Keratinocyte (primary cell): ENCODE measurements around the gene OR1A1. TPM values are rescaled to one million over a fixed set of nuclear protein-coding genes. Genes with fewer than 3 reads are reported as not detected.

ENCODE experiments used
- DNase-seq: peaks from one replicate; pipeline ENCODE4 v3.0.0-alpha.2; 2011; ENCODE audit warnings: low read depth, missing footprints, low spot score
- FAIRE-seq: peaks from 2 replicates; lab custom pipeline; 2011; peaks lifted over from hg19 to GRCh38; lab: Jason Lieb, UNC
- H2AFZ ChIP-seq: 2 replicates; pipeline ENCODE4 v1.6.0; 2012; ENCODE audit warnings: low read length, control low read depth, inconsistent platforms; ENCODE audit not compliant: control insufficient read depth
- H3K27ac ChIP-seq: 2 replicates; pipeline ENCODE4 v1.5.1; 2011; ENCODE audit warnings: low read length; ENCODE audit not compliant: control insufficient read depth, insufficient read depth
- H3K27me3 ChIP-seq: 3 replicates; pipeline ENCODE4 v1.6.0; 2011; ENCODE audit warnings: low read length; ENCODE audit not compliant: control insufficient read depth, insufficient read depth; ENCODE audit errors: extremely low read depth
- H3K36me3 ChIP-seq, 2 experiments: 2 replicates in 1 of 2; 3 replicates in 1 of 2; pipeline ENCODE4 v1.5.1; 2011; ENCODE audit warnings: low read length in 2 of 2, mild to moderate bottlenecking in 1 of 2; ENCODE audit not compliant: control insufficient read depth in 2 of 2, insufficient read depth in 2 of 2; ENCODE audit errors: extremely low read depth in 1 of 2
- H3K4me1 ChIP-seq: 3 replicates; pipeline ENCODE4 v1.5.1; 2011; ENCODE audit warnings: low read length; ENCODE audit not compliant: control insufficient read depth, insufficient read depth; ENCODE audit errors: extremely low read depth
- H3K4me2 ChIP-seq: 3 replicates; pipeline ENCODE4 v1.6.0; 2011; ENCODE audit warnings: low read depth, low read length; ENCODE audit not compliant: control insufficient read depth, insufficient read depth; ENCODE audit errors: extremely low read depth
- H3K4me3 ChIP-seq, 3 experiments: fragments of 200-600 bp in 1 of 3; sonication (generic) in 1 of 3; 2 replicates in 2 of 3; 3 replicates in 1 of 3; pipeline ENCODE4 v1.5.1; 2011 to 2016; ENCODE audit warnings: low read length in 3 of 3, mild to moderate bottlenecking in 3 of 3, control low read depth in 2 of 3, inconsistent platforms in 1 of 3, low read depth in 1 of 3, mixed read lengths in 1 of 3, mixed run types in 1 of 3, moderate library complexity in 1 of 3; ENCODE audit not compliant: control insufficient read depth in 2 of 3, insufficient read depth in 2 of 3; ENCODE audit errors: extremely low read depth in 1 of 3
- H3K79me2 ChIP-seq: 2 replicates; pipeline ENCODE4 v1.6.0; 2012; ENCODE audit warnings: low read length; ENCODE audit not compliant: control insufficient read depth, insufficient read depth
- H3K9ac ChIP-seq: 3 replicates; pipeline ENCODE4 v1.6.0; 2011; ENCODE audit warnings: low read length; ENCODE audit not compliant: control insufficient read depth, insufficient read depth; ENCODE audit errors: extremely low read depth
- H3K9me1 ChIP-seq: 3 replicates; pipeline ENCODE4 v1.6.0; 2011; ENCODE audit warnings: low read length; ENCODE audit not compliant: control insufficient read depth, insufficient read depth; ENCODE audit errors: extremely low read depth
- H3K9me3 ChIP-seq: 2 replicates; pipeline ENCODE4 v1.5.1; 2012; ENCODE audit warnings: low read depth, low read length; ENCODE audit not compliant: control insufficient read depth
- H4K20me1 ChIP-seq: 3 replicates; pipeline ENCODE4 v1.6.0; 2011; ENCODE audit warnings: low read length; ENCODE audit not compliant: control insufficient read depth, insufficient read depth; ENCODE audit errors: extremely low read depth
- EZH2 ChIP-seq: IDR thresholded peaks from one replicate; pipeline ENCODE4 v1.6.1; 2012; ENCODE audit warnings: inconsistent platforms, mild to moderate bottlenecking, low read length, moderate library complexity
- dilution Hi-C: fragments of 300-500 bp; cut with MboI; formaldehyde crosslinking; loops from one replicate; pipeline ENCODE4 v1.7.0; 2020; ENCODE audit warnings: low sequenced_read_pairs; ENCODE audit not compliant: extremely low pct_ligation_motif_present
- polyA plus RNA-seq, 5 experiments: library from polyadenylated mRNA; depleted of rRNA in 3 of 5; stranded (reverse) in 3 of 5; stranded (forward) in 1 of 5; unstranded in 1 of 5; fragments of >200 nt; gene quantifications; 1 replicate in 1 of 5; 2 replicates in 3 of 5; 3 replicates in 1 of 5; pipeline versions ENCODE4 v1.2.1 to v1.2.3, GENCODE V29; 2011 to 2012; ENCODE audit warnings: missing spikeins in 2 of 5, low read depth in 1 of 5, low replicate concordance in 1 of 5
- TF ChIP-seq, protein P1 (sequence below), 3 experiments: IDR thresholded peaks in 1 of 3; conservative IDR thresholded peaks in 1 of 3; optimal IDR thresholded peaks in 1 of 3; 2 replicates in 2 of 3; 3 replicates in 1 of 3; pipeline versions ENCODE3 to v1.5.1; 2011; ENCODE audit warnings: low read length in 3 of 3, mild to moderate bottlenecking in 3 of 3, moderate library complexity in 2 of 3, control low read depth in 1 of 3, inconsistent platforms in 1 of 3; ENCODE audit not compliant: insufficient read depth in 2 of 3; ENCODE audit errors: extremely low read depth in 1 of 3

The OR1A1 gene
- polyA plus RNA-seq, 1 donor (not counting 4 experiments of a cell fraction or from before 2014, with no cell fraction given): not detected

DNA sequence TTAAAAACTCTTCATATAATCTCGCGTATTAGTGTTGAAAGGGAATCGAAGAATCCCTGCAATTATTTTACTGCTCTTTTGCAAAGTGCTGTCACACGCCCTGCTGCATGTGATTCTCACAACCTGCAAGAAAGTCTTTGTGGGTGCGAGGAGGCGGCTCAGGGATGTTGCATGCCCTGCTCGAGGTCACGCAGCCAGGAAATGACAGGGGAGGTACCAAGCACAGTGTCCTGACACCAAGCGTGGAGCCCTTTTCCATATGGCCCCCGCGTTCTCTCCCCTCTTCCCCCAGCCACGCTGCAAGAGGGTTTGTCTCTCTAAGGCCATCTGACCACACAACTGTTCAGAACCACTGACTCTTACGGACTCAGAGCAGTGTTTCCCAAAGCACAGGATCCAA lies 53.1 kb downstream of the OR1A1 start:
- Histone ChIP-seq H2AFZ (no peak overlapping the region), H3K27ac (no peak overlapping the region), H3K4me2 (no peak overlapping the region), H3K4me3 (no peak overlapping the region), H3K4me1 (no peaks in the 10 kb centered on the region), H3K9ac (no peak overlapping the region), H3K36me3 (no peaks in the 10 kb centered on the region), H3K9me1 (no peaks in the 10 kb centered on the region), H4K20me1 (no peaks in the 10 kb centered on the region), H3K9me3 (no peaks in the 10 kb centered on the region), H3K27me3 (no peaks in the 10 kb centered on the region), H3K79me2 (no peaks in the 10 kb centered on the region)
- TF ChIP-seq EZH2: no peak
- TF ChIP-seq, protein P1, sequence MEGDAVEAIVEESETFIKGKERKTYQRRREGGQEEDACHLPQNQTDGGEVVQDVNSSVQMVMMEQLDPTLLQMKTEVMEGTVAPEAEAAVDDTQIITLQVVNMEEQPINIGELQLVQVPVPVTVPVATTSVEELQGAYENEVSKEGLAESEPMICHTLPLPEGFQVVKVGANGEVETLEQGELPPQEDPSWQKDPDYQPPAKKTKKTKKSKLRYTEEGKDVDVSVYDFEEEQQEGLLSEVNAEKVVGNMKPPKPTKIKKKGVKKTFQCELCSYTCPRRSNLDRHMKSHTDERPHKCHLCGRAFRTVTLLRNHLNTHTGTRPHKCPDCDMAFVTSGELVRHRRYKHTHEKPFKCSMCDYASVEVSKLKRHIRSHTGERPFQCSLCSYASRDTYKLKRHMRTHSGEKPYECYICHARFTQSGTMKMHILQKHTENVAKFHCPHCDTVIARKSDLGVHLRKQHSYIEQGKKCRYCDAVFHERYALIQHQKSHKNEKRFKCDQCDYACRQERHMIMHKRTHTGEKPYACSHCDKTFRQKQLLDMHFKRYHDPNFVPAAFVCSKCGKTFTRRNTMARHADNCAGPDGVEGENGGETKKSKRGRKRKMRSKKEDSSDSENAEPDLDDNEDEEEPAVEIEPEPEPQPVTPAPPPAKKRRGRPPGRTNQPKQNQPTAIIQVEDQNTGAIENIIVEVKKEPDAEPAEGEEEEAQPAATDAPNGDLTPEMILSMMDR (optimal IDR thresholded peaks at IDR 0.05 in 1 of 3, IDR thresholded peaks at IDR 0.05 in 1 of 3, conservative IDR thresholded peaks at IDR 0.05 in 1 of 3; ENCODE audit: extremely low read depth in 1 of 3, insufficient read depth in 2 of 3, low read length in 3 of 3): no peak
- DNase-seq: no peak
- FAIRE-seq: no peak
- dilution Hi-C loops: no loop called here

Other genes starting within 250 kb of the OR1A1 start
- not detected in 3 replicates for gene OR1D5, start 144.1 kb upstream of the OR1A1 start, polyA plus RNA-seq
- not detected in 3 replicates for gene OR1D2, start 103.2 kb upstream of the OR1A1 start, polyA plus RNA-seq
- gene OR1G1, start 80.1 kb upstream of the OR1A1 start, polyA plus RNA-seq: not detected in 3 replicates
- gene OR1A2, start 10.1 kb upstream of the OR1A1 start, polyA plus RNA-seq: not detected in 3 replicates
- not detected in 3 replicates for gene OR3A1, start 90.7 kb downstream of the OR1A1 start, polyA plus RNA-seq
- not detected in 3 replicates for gene OR3A2, start 178.6 kb downstream of the OR1A1 start, polyA plus RNA-seq
- gene OR1E1, start 190.7 kb downstream of the OR1A1 start, polyA plus RNA-seq: not detected in 3 replicates
- 0.08 TPM in 1 of 3 replicates, not detected in the others for gene OR3A3, start 203.7 kb downstream of the OR1A1 start, polyA plus RNA-seq
- gene OR1E2, start 226.2 kb downstream of the OR1A1 start, polyA plus RNA-seq: not detected in 3 replicates